ENCODE results near the gene FANCC. TPM values are rescaled to one million over a fixed set of nuclear protein-coding genes. Genes with fewer than 3 reads are reported as not detected.

The FANCC gene
- total and polyA plus RNA-seq, 2 of the 13 experiments (the other 11 are each of a cell fraction or from before 2014, with no cell fraction given), result 7.4 to 8.6 TPM

DNA sequence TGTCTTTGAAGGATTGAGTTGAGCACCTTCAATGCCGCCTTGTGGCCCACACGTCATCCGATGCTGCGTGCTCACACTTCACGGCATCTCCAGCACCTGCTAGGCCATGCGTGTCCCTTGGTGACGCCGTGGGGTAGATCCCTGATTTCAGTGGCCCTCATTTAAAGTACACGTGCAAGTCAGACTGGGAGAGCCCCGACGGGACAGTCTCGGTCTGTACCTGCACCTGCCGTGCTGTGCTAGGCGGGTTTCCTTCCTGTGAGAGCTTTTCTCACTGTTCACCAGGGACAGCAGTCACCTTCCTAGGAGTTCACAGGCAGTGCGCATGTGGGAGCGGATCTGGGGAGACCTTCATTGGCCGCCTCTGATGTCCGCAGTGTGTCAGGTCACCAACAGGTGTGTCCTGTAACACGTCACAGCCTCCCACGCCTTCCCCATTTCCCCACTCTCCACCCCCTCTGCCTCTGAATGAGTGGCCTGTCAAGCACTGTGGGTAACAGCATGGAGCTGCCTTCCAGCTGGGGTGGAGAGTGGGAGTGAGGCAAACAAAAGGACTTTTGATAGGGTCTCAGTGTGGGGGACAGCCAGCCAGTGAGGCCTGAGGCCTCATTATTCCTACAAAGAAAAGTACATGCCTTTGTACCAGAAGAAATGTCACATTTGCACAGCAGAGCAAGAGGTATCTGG is 236.4 kb downstream of the FANCC start:
- no peak overlapping the region for H3K4me2 ChIP-seq (ENCODE audit: low read depth, low read length)
- in situ Hi-C loops (cut with HindIII; ENCODE audit: extremely low pct_ligation_motif_present, low pct_unique_long_range_greater_than_20kb) (no loop called here), intact Hi-C loops (cut with micrococcal nuclease; ENCODE audit: unreplicated experiment) (no loop called here)
- H3K36me3 ChIP-seq (replicated peaks in 1 of 2; ENCODE audit: control insufficient read depth in 1 of 2, insufficient read depth in 2 of 2, low read length in 2 of 2), result peaks cover 46 to 92% of the 10 kb centered on the region in 2 experiments
- no peak for ATAC-seq
- CTCF ChIA-PET (ENCODE audit: low intra/inter-chr PET ratio, low total read pairs), result no interaction called here
- H3K79me2 ChIP-seq (ENCODE audit: insufficient read depth, low read length), result peaks cover 32% of the 10 kb centered on the region
- DNase-seq (ENCODE audit: low spot score), result no peak
- TF ChIP-seq AGO2 (optimal IDR thresholded peaks at IDR 0.05; ENCODE audit: low read depth, low read length), result peak; percentile 70
- TF ChIP-seq RBM22 (optimal IDR thresholded peaks at IDR 0.05; ENCODE audit: low read length), result peak; percentile 41
- TF ChIP-seq HNRNPLL (IDR thresholded peaks at IDR 0.05; ENCODE audit: low read depth, low read length, poor library complexity, severe bottlenecking), result no peak
- no peaks in the 10 kb centered on the region for H3K9me3 ChIP-seq (ENCODE audit: low read length)
- FAIRE-seq, result no peak
- POLR2A ChIA-PET, result no interaction called here
- no TSS peak for BruUV-seq (replicated peaks)
- no peaks in the 10 kb centered on the region for H3K27me3 ChIP-seq (ENCODE audit: control insufficient read depth in 1 of 2, insufficient read depth in 2 of 2, low read length in 2 of 2)
- peaks cover 49% of the 10 kb centered on the region for H4K20me1 ChIP-seq (ENCODE audit: insufficient read depth, low read length)
- peaks cover 11% of the 10 kb centered on the region for H3K4me1 ChIP-seq (ENCODE audit: insufficient read depth, low read length)
- WGBS (ENCODE audit: low lambda C conversion rate), result 96% methylated on average over 20 of the region's 20 CpGs
- H3K27ac ChIP-seq (ENCODE audit: extremely low read length, insufficient read depth, low read length), result no peak overlapping the region
- H2AFZ ChIP-seq (ENCODE audit: low read length), result no peak overlapping the region
- H3K4me3 ChIP-seq (replicated peaks in 1 of 3; ENCODE audit: insufficient read depth in 1 of 3, low read depth in 2 of 3, low read length in 3 of 3), result no peak overlapping the region
- no peak overlapping the region for H3K9ac ChIP-seq (ENCODE audit: insufficient read depth, low read depth, low read length)

DNA sequence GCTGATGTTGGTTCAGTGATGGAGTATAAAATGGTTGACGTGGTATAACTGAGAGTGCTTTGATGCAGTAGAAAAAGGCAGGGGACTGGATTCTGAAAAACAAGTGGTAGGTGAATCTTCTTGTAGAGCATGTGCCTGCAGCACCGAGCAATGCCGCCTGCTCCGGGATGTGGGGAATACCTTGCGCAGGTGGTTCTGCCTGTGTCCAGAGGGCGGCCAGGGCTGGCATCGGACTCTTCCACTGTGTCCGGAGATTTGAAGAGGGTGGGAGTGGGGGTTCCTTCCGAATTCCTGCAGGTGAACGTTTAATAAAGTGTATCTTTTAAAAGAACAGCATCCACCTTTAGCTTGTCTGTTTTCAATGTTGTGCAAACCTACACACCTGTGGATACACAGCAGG is 238.0 kb downstream of the FANCC start:
- peaks cover 50% of the 10 kb centered on the region for H4K20me1 ChIP-seq (ENCODE audit: insufficient read depth, low read length)
- H3K4me3 ChIP-seq (replicated peaks in 1 of 3; ENCODE audit: insufficient read depth in 1 of 3, low read depth in 2 of 3, low read length in 3 of 3), result no peak overlapping the region
- H3K9me3 ChIP-seq (ENCODE audit: low read length), result no peaks in the 10 kb centered on the region
- no peak overlapping the region for H3K4me2 ChIP-seq (ENCODE audit: low read depth, low read length)
- H3K79me2 ChIP-seq (ENCODE audit: insufficient read depth, low read length), result peaks cover 47% of the 10 kb centered on the region
- H3K27ac ChIP-seq (ENCODE audit: extremely low read length, insufficient read depth, low read length), result no peak overlapping the region
- TF ChIP-seq SIX4 (CRISPR knock-in tag; IDR thresholded peaks at IDR 0.05) (no peak), EHMT2 (IDR thresholded peaks at IDR 0.05; ENCODE audit: borderline replicate concordance, low read depth, low read length) (no peak), RORA (CRISPR knock-in tag; IDR thresholded peaks at IDR 0.05) (no peak), AGO2 (optimal IDR thresholded peaks at IDR 0.05; ENCODE audit: low read depth, low read length) (peak; percentile 7), RBM22 (optimal IDR thresholded peaks at IDR 0.05; ENCODE audit: low read length) (peak; percentile 18)
- TF ChIP-seq, protein P1, sequence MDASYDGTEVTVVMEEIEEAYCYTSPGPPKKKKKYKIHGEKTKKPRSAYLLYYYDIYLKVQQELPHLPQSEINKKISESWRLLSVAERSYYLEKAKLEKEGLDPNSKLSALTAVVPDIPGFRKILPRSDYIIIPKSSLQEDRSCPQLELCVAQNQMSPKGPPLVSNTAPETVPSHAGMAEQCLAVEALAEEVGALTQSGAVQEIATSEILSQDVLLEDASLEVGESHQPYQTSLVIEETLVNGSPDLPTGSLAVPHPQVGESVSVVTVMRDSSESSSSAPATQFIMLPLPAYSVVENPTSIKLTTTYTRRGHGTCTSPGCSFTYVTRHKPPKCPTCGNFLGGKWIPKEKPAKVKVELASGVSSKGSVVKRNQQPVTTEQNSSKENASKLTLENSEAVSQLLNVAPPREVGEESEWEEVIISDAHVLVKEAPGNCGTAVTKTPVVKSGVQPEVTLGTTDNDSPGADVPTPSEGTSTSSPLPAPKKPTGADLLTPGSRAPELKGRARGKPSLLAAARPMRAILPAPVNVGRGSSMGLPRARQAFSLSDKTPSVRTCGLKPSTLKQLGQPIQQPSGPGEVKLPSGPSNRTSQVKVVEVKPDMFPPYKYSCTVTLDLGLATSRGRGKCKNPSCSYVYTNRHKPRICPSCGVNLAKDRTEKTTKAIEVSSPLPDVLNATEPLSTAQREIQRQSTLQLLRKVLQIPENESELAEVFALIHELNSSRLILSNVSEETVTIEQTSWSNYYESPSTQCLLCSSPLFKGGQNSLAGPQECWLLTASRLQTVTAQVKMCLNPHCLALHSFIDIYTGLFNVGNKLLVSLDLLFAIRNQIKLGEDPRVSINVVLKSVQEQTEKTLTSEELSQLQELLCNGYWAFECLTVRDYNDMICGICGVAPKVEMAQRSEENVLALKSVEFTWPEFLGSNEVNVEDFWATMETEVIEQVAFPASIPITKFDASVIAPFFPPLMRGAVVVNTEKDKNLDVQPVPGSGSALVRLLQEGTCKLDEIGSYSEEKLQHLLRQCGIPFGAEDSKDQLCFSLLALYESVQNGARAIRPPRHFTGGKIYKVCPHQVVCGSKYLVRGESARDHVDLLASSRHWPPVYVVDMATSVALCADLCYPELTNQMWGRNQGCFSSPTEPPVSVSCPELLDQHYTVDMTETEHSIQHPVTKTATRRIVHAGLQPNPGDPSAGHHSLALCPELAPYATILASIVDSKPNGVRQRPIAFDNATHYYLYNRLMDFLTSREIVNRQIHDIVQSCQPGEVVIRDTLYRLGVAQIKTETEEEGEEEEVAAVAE (CRISPR knock-in tag; IDR thresholded peaks at IDR 0.05; ENCODE audit: borderline replicate concordance), result no peak
- DNase-seq (ENCODE audit: low spot score) (no peak), ATAC-seq (no peak), FAIRE-seq (no peak)
- ChIA-PET CTCF (ENCODE audit: low intra/inter-chr PET ratio, low total read pairs) (no interaction called here), POLR2A (no interaction called here)
- intact Hi-C loops (cut with micrococcal nuclease; ENCODE audit: unreplicated experiment), result no loop called here
- in situ Hi-C loops (cut with HindIII; ENCODE audit: extremely low pct_ligation_motif_present, low pct_unique_long_range_greater_than_20kb), result no loop called here
- H3K9ac ChIP-seq (ENCODE audit: insufficient read depth, low read depth, low read length), result no peak overlapping the region
- H3K36me3 ChIP-seq (replicated peaks in 1 of 2; ENCODE audit: control insufficient read depth in 1 of 2, insufficient read depth in 2 of 2, low read length in 2 of 2), result peaks cover 41 to 90% of the 10 kb centered on the region in 2 experiments
- 95% methylated on average over 8 of the region's 10 CpGs for WGBS (ENCODE audit: low lambda C conversion rate)
- no TSS peak for BruUV-seq (replicated peaks)
- H3K4me1 ChIP-seq (ENCODE audit: insufficient read depth, low read length), result peaks cover 19% of the 10 kb centered on the region
- no peak overlapping the region for H2AFZ ChIP-seq (ENCODE audit: low read length)
- H3K27me3 ChIP-seq (ENCODE audit: control insufficient read depth in 1 of 2, insufficient read depth in 2 of 2, low read length in 2 of 2), result no peaks in the 10 kb centered on the region
